ENCODE measurements around the gene GLOD4.

The GLOD4 gene

DNA sequence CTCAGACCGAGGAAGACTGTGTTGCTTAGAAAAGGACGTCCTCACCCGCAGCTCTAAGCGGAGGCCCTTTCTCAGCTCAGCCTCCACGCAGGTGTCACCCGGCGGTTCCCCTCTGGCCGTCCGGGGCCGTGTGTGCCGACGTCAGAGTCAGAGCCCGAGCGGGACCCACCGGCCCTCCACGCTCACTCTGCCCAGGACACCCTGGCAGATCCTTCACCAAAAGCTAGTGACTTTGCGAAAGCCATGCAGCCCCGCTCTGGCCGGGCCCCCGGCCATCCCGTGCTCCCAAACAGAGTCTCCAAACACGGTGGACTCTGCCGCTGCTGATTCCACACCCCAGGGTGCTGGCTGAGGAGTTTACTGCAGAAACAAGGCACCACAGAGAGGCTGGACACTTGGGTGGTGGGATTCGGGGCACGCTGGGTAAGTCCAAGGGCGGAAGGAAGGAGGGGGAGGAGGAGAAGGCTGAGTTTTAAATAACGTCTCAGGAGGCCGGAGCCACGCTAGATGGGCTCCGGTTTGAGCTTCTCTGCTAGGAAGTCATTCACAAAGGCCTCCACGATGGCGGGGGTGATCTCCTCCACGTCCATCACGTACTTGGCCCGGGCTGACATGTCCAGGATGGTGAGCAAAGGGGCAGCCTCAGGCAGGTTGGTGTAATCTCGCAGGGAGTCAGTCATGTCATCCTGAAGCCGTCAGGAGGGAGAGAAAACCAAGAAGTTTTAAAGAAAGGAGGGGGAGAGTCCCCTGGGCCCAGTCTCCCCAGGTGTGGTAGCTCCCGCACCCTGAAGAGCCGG lies 18.6 kb upstream of the GLOD4 start:
- TF ChIP-seq, protein P1, sequence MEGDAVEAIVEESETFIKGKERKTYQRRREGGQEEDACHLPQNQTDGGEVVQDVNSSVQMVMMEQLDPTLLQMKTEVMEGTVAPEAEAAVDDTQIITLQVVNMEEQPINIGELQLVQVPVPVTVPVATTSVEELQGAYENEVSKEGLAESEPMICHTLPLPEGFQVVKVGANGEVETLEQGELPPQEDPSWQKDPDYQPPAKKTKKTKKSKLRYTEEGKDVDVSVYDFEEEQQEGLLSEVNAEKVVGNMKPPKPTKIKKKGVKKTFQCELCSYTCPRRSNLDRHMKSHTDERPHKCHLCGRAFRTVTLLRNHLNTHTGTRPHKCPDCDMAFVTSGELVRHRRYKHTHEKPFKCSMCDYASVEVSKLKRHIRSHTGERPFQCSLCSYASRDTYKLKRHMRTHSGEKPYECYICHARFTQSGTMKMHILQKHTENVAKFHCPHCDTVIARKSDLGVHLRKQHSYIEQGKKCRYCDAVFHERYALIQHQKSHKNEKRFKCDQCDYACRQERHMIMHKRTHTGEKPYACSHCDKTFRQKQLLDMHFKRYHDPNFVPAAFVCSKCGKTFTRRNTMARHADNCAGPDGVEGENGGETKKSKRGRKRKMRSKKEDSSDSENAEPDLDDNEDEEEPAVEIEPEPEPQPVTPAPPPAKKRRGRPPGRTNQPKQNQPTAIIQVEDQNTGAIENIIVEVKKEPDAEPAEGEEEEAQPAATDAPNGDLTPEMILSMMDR (IDR thresholded peaks at IDR 0.05; ENCODE audit: extremely low read depth, missing control alignments), result no peak

DNA sequence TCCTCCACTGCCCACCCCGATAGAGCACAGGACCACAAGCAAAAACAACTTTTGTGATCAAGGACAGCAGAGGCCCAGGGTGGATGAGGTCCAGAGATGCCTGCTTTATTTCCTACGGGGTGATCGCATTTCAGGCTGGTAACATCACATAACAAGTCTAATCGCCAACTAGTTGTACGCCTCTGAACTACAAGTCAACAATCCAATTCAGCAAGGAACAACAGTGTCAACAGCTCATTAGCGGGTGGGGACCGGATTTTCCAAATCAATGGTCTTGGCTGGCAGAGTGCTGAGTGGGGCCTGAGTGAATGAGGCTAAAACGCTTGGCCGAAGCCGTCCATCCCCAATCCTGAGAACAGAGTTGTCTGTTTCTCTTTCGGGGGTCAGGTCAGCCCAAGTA lies 17.2 kb upstream of the GLOD4 start:
- no peak for DNase-seq (ENCODE audit: low spot score)

More for the DNA sequence above, 18.6 kb upstream of the GLOD4 start:
- no peak for DNase-seq (ENCODE audit: low spot score)

GRCh38 chr17:798246-798645 lies 16.2 kb upstream of the GLOD4 start:
- DNase-seq (ENCODE audit: low spot score), result no peak
- TF ChIP-seq, protein P1 (IDR thresholded peaks at IDR 0.05; ENCODE audit: extremely low read depth, missing control alignments), result no peak

More for the DNA sequence above, 17.2 kb upstream of the GLOD4 start:
- TF ChIP-seq, protein P1 (IDR thresholded peaks at IDR 0.05; ENCODE audit: extremely low read depth, missing control alignments), result no peak

- no peak for DNase-seq (ENCODE audit: low spot score)
- TF ChIP-seq, protein P1 (IDR thresholded peaks at IDR 0.05; ENCODE audit: extremely low read depth, missing control alignments), result no peak
Observed at GRCh38 chr17:797236-797840, 15.3 kb upstream of the GLOD4 start.

DNA sequence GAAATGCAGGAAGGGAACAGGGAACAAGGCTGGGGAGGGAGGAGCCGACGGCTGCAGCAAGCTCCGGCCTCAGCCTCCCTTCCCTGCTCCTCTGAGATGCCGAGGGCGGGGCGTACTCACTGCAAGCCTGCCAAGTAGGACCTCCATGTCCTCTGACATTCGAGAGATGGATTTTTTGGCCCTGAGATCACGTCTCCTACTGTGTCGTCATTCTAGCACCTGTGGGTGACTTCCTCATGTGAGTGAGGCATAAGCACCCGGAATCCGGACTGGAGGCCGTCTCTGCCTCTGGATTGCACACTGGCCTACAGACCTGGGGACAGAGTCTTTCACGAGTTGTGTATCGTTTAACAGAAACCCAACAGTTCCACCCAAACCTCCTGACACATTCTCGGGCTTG lies 14.5 kb upstream of the GLOD4 start:
- DNase-seq (ENCODE audit: low spot score), result no peak
- TF ChIP-seq, protein P1 (IDR thresholded peaks at IDR 0.05; ENCODE audit: extremely low read depth, missing control alignments), result no peak

- DNase-seq (ENCODE audit: low spot score), result no peak
- TF ChIP-seq, protein P1 (IDR thresholded peaks at IDR 0.05; ENCODE audit: extremely low read depth, missing control alignments), result no peak
Observed at GRCh38 chr17:795721-796120, 13.6 kb upstream of the GLOD4 start.

DNA sequence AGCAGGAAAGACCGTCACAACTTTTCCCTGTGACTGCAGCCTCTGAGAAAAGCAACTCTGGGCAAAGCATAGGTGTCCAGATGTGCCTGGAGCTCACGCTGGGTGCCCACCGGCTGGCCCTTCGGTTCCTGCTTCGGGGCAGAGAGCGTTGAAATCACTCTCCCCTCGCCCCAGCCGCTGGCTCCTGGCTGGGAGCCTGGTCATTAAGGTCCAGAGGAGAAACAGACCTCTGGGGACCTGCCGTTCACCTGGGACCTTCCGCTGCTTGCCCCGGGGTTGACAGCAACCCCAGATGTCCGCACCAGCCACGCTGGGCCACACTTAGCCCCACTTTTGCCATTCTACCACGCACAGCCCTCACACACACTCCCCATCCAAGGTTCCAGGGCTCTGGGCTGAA lies 13.2 kb upstream of the GLOD4 start:
- DNase-seq (ENCODE audit: low spot score), result no peak
- TF ChIP-seq, protein P1 (IDR thresholded peaks at IDR 0.05; ENCODE audit: extremely low read depth, missing control alignments), result no peak
